Measurements from ENCODE around the gene NRF1. TPM values are rescaled to one million over a fixed set of nuclear protein-coding genes. Genes with fewer than 3 reads are reported as not detected.

The NRF1 gene
- total RNA-seq, 1 experiment from 2014 or later: 19.3 TPM

DNA sequence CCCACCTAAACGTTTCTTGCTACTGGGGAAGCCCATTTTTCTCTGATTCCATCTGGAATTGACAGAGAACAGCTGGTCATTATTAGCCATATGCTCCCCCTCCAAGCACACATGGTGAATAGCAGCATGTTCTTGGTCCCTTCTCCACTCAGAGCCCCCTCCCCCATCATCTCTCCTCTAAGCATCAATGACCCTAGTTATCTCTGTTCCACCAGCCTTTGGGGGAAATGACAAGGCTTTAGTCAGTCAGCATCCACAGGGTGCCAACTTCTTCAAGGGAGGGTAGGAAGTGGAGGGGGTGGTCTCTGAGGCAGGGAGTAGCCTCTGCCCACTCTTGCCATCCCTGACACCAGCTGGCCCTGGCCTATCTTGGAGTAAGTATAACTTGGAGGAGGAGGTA, 178.1 kb downstream of the NRF1 start:
- no peak overlapping the region for H2AK5ac ChIP-seq (ENCODE audit: insufficient read length, low read length)
- H4K91ac ChIP-seq (ENCODE audit: insufficient read length, low read depth, low read length): no peak overlapping the region
- no peak overlapping the region for H2BK15ac ChIP-seq (ENCODE audit: low read depth, low read length)
- peaks cover 4% of the 10 kb centered on the region for H3K23me2 ChIP-seq (ENCODE audit: insufficient read length, low read depth, low read length, poor library complexity, severe bottlenecking)
- peaks cover 93% of the 10 kb centered on the region for H3K27me3 Mint-ChIP-seq (ENCODE audit: low read depth)
- no peak overlapping the region for H2BK12ac ChIP-seq (ENCODE audit: insufficient read length, low read depth, low read length)
- no peaks in the 10 kb centered on the region for H3K79me1 ChIP-seq (ENCODE audit: insufficient read depth, low read depth, low read length, poor library complexity, severe bottlenecking)
- no peak overlapping the region for H3K18ac ChIP-seq (ENCODE audit: insufficient read length, low read depth, low read length)
- no peak overlapping the region for H4K5ac ChIP-seq (ENCODE audit: insufficient read length, low read depth, low read length)
- no peak overlapping the region for H3K27ac ChIP-seq (ENCODE audit: insufficient read length, low read depth, low read length)
- no peak overlapping the region for H2BK5ac ChIP-seq (ENCODE audit: insufficient read length, low read length)
- WGBS (ENCODE audit: extremely low coverage, insufficient read length, low lambda C conversion rate): no CpG with 5 or more reads among the region's 1 CpG
- H3K27me3 ChIP-seq (ENCODE audit: insufficient read depth, low read length): peaks cover 53% of the 10 kb centered on the region
- no peak overlapping the region for H2BK120ac ChIP-seq (ENCODE audit: low read depth, low read length, poor library complexity, severe bottlenecking)
- TF ChIP-seq, protein P1, sequence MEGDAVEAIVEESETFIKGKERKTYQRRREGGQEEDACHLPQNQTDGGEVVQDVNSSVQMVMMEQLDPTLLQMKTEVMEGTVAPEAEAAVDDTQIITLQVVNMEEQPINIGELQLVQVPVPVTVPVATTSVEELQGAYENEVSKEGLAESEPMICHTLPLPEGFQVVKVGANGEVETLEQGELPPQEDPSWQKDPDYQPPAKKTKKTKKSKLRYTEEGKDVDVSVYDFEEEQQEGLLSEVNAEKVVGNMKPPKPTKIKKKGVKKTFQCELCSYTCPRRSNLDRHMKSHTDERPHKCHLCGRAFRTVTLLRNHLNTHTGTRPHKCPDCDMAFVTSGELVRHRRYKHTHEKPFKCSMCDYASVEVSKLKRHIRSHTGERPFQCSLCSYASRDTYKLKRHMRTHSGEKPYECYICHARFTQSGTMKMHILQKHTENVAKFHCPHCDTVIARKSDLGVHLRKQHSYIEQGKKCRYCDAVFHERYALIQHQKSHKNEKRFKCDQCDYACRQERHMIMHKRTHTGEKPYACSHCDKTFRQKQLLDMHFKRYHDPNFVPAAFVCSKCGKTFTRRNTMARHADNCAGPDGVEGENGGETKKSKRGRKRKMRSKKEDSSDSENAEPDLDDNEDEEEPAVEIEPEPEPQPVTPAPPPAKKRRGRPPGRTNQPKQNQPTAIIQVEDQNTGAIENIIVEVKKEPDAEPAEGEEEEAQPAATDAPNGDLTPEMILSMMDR (conservative IDR thresholded peaks at IDR 0.05): no peak
- no peaks in the 10 kb centered on the region; a peak in 2 of 7 replicates for H3K36me3 Mint-ChIP-seq (ENCODE audit: insufficient read depth in 1 of 3, low read depth in 3 of 3)
- no peak overlapping the region for H3K14ac ChIP-seq (ENCODE audit: insufficient read depth, low read length)
- H2BK20ac ChIP-seq (ENCODE audit: low read depth, low read length, poor library complexity, severe bottlenecking): no peak overlapping the region
- H3K4me1 Mint-ChIP-seq: peaks cover 16 to 27% of the 10 kb centered on the region in 2 experiments
- H3K9me3 Mint-ChIP-seq: no peaks in the 10 kb centered on the region; a peak in 1 of 5 replicates
- no peaks in the 10 kb centered on the region for H4K20me1 ChIP-seq (ENCODE audit: control insufficient read depth, insufficient read depth, insufficient read length)
- H3K56ac ChIP-seq (ENCODE audit: insufficient read length, low read depth, low read length): no peak overlapping the region
- H4K8ac ChIP-seq (replicated peaks; ENCODE audit: insufficient read length, low read depth, low read length): no peak overlapping the region
- no peak overlapping the region for H3K23ac ChIP-seq (ENCODE audit: insufficient read length, low read depth, low read length)
- H3K4me1 ChIP-seq (ENCODE audit: insufficient read depth, low read length): peaks cover 8% of the 10 kb centered on the region
- DNase-seq: no peak
- H3K4me2 ChIP-seq (ENCODE audit: insufficient read depth, insufficient read length, low read length): no peak overlapping the region
- no peak overlapping the region for H3T11ph ChIP-seq (ENCODE audit: low read length)
- no peak overlapping the region for H3K9ac ChIP-seq (ENCODE audit: extremely low read depth, insufficient read length, low read length)
- no peak overlapping the region for H3K4ac ChIP-seq (ENCODE audit: low read depth, low read length)
- no peak overlapping the region for H3K27ac Mint-ChIP-seq
- H3K9me3 ChIP-seq (ENCODE audit: control insufficient read depth, low read depth, low read length): no peaks in the 10 kb centered on the region
- H3K79me2 ChIP-seq (ENCODE audit: insufficient read depth, low read length): no peaks in the 10 kb centered on the region
- H3K4me3 Mint-ChIP-seq: no peak overlapping the region
- H2AFZ ChIP-seq (ENCODE audit: low read length): no peak overlapping the region
